GM19193 (cell line): ENCODE results near the gene DMRTB1.

Experiments used
- POLR2A ChIP-seq: IDR thresholded peaks from 4 replicates; pipeline ENCODE4 v1.6.1; 2011; ENCODE audit not compliant: insufficient read depth, insufficient read length; ENCODE audit errors: extremely low read depth

The DMRTB1 gene

DNA sequence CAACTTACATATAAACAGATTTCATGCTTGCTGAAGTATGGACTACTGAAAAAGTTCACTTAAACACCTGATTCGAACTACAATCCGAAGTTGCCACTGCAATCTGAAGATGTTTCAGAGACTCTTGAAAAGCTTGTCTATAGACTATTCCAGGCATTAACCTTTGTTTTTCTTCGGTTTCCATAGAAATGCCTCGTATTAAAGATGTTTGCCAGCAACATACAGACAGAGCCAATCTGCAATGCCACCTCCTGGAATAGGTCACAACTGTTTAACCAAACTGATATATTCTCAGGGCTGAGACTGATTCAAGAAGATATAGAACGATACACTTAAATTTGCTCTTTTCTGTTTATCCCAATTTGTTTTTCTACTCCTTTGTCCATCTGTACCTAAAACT is 28.9 kb upstream of the DMRTB1 start:
- TF ChIP-seq POLR2A, result no peak

DNA sequence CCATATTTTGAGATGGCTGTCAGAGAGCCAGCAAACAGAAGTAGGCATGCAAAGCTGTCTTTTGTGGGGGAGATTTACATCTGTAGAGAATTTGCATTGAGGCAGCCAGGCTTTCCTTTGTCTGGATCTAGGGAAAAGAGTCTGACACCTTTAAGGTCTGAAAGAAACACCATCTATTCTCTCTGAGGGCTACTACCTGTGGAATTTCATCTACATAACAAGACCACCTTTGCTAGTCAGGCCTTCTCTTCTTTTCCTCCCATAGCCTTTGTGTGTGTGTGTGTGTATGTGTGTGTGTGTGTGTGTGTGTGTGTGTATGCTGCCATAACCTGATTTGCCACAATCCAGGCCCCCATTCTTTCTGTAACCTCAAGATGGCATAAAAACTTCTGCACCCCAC is 28.4 kb upstream of the DMRTB1 start:
- TF ChIP-seq POLR2A, result no peak

DNA sequence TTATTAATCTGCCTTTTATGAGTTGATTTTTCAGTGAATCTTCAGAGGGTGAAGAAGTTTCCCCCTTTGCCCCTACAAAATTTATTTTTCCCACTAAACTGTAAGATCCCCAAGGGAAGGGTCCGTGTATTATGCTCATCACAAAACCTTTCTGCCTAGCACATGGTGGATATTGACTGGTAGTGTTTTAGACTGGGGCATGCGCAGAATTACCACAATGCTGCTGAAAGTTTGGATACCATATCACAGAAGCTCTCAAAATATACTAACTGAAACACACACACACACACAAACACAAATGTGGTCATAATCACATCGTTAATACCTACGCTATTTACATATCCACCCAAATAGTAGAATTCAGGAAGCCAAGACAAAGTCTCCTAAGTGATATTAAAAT is 28.0 kb upstream of the DMRTB1 start:
- no peak for TF ChIP-seq POLR2A

GRCh38 chr1:53431805-53432565 is 27.2 kb upstream of the DMRTB1 start:
- no peak for TF ChIP-seq POLR2A

DNA sequence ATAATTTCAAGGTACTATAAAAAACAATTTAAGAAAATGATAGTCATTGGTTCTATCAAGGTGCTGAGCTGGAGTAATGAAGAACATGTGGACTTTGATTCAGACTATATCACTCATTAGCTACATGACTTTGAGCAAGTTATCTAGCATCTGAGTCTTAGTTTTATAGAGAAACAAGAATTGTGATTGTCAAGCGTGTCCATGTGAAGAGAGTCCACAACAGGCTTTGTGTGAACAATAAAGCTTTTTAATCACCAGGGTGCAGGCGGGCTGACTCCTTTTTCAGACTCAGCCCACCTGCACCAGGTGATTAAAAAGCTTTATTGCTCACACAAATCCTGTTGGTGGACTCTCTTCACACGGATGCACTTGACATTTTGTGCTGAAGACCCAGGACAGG is 26.6 kb upstream of the DMRTB1 start:
- TF ChIP-seq POLR2A, result no peak

DNA sequence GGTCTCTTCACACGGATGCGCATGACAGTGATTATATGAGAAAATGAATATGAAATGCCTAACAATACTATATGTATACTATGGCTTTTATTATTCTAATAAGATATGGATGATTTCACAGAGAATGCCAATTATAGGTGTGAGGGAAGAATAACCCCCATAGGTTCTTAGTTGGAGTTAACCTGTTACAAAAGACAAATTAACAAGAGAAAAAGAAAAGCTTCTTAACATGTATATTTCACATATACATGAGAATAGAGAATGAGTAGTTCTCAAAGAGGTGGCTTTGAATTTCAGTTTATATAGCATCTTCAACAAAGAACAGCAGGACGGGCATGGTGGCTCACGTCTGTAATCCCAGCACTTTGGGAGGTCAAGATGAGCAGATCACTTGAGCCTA is 24.0 kb upstream of the DMRTB1 start:
- no peak for TF ChIP-seq POLR2A

GRCh38 chr1:53438427-53439336 is 20.5 kb upstream of the DMRTB1 start:
- no peak for TF ChIP-seq POLR2A

DNA sequence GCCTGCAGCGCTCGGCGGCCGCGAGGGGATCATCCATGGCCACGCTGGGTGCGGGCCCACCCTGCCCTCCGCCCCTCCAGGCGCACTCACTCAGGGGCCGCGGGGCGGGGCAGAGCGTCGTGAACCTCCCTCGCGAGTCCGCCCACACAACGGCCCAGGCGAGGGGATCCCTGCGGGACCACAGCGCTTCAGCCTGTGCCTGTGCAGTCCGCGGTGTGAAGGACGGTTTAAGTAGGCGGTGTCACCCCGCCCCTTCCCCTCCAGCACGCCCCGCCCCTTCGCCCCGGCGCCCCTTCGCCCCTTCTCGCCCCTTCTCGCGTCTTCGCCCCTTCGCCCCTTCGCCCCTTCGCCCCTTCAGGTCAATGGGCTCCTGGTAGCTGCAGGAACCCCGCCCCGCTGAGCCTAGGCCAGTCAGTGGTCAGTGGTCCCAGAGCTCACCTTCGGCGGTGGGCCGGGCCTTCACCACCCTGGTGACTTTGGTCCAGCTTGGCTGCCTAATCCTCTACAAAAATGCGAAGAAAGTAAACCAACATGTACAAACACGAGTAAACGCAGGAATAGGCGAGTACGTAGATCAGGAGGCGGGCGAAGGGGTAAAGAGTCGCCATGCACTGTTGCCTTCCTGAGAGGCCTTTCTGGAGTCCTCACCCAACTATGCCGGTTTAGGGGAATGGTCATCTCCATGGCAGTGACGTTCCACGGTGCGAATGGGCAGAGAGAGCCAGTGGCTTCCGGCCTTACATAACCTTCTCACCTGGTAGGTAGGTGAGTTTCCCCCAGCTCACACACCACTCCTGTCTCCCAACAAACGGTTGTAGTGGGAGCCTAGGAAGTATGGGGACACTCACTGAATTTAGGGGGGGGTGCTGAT is 19.6 kb upstream of the DMRTB1 start:
- no peak for TF ChIP-seq POLR2A

DNA sequence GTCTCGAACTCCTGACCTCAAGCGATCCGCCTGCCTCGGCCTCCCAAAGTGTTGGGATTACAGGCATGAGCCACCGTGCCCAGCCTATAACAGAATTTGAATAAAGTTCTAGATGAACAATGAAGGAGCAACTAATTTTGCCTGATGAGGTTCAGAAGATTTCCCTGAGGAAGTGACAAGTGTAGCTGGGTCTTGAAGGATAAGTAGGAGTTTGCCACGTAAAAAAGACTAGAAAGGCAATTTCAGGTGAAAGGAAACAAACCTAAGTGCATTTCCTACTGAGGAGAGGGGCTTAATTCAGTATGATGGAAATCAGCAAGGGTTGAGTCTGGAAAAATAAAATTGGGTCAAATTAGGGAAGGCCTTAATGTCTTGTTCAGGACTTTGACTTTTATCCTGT is 18.6 kb upstream of the DMRTB1 start:
- no peak for TF ChIP-seq POLR2A

GRCh38 chr1:53442299-53442698 is 16.9 kb upstream of the DMRTB1 start:
- TF ChIP-seq POLR2A, result no peak

DNA sequence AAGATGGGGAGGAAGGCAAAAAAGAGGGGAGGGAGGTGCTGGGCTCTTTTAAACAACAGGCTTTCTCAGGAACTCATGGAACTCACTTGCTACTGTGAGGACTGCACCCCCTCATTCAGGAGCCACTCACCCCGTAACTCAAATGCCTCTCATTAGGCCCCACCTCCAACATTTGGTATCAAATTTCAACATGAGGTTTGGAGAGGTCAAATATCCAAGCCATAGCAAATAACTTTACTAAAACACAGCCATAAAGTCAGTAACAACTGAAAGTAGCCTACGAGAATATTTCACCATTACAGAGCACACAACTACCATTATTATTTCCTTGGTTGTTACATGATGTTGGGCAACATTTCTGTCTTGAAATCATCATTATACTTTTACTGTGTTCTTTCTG is 13.1 kb upstream of the DMRTB1 start:
- TF ChIP-seq POLR2A, result no peak

- TF ChIP-seq POLR2A, result no peak
Observed at GRCh38 chr1:53447413-53447812, 11.8 kb upstream of the DMRTB1 start.

- TF ChIP-seq POLR2A, result no peak
Observed at GRCh38 chr1:53448241-53448841, 10.9 kb upstream of the DMRTB1 start.

DNA sequence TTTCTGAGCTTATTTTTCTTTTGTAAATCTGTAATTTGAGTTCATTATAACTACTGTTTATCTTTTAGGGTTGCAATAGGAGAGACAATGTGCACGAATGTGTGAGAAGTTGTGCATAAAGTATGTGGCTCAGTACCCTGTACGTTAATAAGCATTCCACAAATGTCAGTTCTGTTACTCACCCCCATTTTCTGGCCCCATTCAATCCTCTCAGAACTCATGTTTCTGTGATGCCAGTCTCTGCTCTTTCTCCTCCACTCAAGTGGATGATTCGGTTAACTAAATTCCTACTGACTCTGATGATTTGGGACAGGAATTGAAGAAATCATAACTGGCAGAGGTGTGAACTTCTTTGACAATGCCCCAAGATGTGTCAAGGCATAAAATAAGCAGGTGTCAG is 10.2 kb upstream of the DMRTB1 start:
- no peak for TF ChIP-seq POLR2A

GRCh38 chr1:53449693-53450092 is 9.5 kb upstream of the DMRTB1 start:
- TF ChIP-seq POLR2A, result no peak

DNA sequence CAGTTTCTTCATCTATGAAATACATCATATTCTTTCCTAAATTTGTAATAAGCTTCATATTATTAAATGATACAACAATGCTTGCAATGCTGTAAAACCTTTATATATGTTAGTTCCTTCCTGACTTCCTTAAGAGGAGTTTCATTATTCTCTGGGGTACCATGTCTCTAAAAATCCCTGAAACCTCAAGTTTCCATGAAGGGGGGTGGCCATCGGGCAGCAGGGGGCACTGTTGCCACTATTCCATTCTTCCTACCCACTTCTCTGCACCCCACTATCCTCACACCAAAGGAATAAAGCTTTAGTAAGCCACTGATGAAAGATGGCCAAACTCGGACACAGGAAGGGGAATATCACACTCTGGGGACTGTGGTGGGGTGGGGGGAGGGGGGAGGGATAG is 9.0 kb upstream of the DMRTB1 start:
- no peak for TF ChIP-seq POLR2A

DNA sequence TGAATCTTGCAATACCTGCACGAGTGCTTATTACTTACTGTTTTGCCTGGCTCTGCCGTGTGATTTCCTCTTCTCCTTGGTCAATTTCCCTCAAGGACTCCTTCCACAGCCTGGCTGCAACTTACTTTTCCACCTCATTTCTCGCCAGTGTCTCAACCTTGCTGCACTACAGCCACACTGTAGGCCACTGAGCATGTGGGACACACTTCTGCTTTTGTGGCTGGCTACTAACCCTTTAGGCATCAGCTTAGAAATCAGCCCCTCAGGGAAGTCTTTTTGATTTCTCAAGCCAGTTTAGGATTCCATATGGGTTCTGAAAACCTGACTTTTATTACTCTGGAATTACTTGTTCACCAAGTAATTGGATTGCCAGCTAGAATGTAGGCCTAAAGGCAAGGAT is 5.2 kb upstream of the DMRTB1 start:
- TF ChIP-seq POLR2A, result no peak
